Activated CD4-positive, alpha-beta T cell treated with anti-CD3 and anti-CD28 coated beads, Interleukin-2, amount 50 U/mL, for 4 hours (primary cell): ENCODE measurements around the gene PEA15.
A peak's percentile ranks its signal among the peaks of the same experiment; 100 is the strongest.

Experiments used
- DNase-seq, 2 experiments: peaks; one replicate each; pipeline ENCODE4 v3.0.0-alpha.2; 2020

Gene PEA15

GRCh38 chr1:160186246-160186645 is 18.9 kb upstream of the PEA15 start:
- DNase-seq: no peak

GRCh38 chr1:160186729-160187128 is 18.5 kb upstream of the PEA15 start:
- DNase-seq: no peak

GRCh38 chr1:160187407-160187806 is 17.8 kb upstream of the PEA15 start:
- no peak for DNase-seq

- no peak for DNase-seq
Measured at GRCh38 chr1:160188341-160188740, 16.8 kb upstream of the PEA15 start.

- DNase-seq: no peak
Measured at GRCh38 chr1:160189649-160190625, 15.2 kb upstream of the PEA15 start, which contains the start of gene CASQ1. Gene CASQ1, plus strand, starts transcription at chr1:160190575. Its CDS starts 177 bp downstream, at chr1:160190752.

DNA sequence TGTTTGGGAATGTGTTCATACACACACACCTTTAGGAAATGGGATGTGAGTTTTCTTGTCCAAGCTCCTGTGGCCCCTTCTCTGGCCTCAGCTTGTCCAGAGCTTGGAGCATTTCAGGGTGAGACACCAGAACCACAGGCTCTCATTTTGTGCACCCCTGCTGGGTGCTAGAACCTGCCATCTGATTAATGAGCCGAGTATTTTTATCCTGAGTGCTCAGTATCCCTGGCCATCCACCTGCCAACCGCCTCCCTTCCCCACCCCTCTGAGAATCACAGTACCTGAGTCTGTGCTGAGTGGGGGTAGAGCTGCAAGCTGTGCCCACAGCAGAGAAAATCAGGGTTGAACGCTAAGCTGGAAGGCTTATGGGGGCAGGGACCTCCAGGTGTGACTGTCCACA is 13.4 kb upstream of the PEA15 start:
- DNase-seq: no peak

DNA sequence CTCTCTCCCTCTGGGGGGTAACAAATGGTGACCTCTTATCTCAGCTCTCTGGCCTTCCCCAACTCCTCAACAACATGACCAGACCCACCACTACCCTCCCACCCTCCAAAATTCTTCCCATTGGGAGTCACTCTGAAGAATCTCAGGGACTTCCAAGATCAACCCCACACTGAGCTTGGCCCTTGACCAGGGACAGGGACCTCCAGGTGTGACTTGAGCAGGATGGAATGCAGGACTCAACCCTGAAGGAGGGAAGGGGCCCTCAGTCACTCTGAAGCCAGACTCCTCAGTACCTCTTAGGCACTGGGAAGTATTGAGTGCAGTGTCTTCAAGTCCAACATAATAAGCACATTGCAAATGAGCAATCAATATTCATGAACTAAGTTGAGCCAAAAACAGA is 12.9 kb upstream of the PEA15 start:
- no peak for DNase-seq

DNA sequence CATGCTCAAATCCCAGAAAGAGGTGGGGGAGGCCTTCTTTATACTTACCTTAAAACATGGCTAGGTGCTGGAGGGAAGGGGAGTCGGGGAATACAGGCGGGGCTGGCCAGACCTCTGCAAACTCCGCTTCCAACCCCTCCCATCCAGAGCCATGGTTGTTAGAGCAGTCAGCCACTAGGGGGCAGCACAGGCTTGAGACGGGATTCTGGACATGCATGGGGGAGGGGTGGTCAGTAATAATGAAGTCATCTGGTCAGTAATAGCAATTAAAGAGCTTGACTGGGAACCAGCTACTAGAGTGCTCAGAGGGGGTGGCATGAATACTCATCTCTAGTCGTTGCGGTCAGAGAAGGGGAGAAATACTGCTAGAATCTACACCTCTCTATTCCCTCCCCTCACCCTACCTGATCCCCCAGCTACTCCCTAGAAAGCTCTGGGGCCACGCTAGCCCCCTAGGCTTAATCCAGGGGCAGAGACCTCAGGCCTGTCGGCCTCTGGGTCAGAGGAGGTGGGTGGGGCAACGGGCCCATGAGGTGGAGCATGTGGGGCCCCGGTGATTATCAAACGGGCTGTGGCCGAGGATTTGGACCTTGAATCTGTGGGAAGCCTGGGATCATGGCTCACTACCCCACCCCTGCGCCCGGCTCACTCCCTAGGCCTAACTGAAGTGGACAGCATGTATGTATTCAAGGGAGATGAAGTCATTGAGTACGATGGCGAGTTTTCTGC is 11.9 kb upstream of the PEA15 start:
- peak; percentile 72 to 80 for DNase-seq

GRCh38 chr1:160193832-160194736 is 11.1 kb upstream of the PEA15 start:
- DNase-seq: no peak

DNA sequence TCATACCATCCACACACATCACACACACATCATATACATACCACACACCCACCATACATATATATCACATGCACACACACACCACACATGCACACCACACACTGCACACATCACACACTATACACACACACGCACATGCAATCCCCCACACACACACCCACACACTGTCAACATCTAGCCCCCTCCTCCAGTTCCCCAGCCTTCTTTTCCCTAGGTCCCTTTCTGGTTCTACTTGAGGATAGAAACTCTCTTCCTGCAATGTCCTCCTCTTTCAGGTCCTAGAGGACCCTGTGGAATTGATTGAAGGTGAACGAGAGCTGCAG is 10.5 kb upstream of the PEA15 start:
- DNase-seq: no peak

- DNase-seq: no peak
Measured at GRCh38 chr1:160196143-160196542, 9.0 kb upstream of the PEA15 start.

DNA sequence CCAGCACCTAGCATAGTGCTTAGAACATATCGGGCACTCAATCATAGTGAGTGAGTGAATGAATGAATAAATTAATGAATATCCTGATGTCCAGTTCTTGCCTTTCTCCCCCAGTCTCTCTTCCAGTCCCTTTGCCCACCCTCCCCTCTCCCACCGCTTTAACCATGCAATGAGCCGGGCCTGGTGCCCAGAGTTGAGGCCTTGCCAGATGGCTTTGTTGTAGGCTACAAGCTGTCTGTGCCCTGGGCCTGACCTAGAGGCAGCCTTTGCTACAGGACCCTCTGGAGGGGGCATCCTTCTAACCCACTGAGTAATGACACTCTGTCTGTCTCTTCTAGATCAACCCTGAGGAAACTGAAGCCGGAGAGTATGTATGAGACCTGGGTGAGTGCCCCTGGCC is 8.0 kb upstream of the PEA15 start:
- DNase-seq: no peak

DNA sequence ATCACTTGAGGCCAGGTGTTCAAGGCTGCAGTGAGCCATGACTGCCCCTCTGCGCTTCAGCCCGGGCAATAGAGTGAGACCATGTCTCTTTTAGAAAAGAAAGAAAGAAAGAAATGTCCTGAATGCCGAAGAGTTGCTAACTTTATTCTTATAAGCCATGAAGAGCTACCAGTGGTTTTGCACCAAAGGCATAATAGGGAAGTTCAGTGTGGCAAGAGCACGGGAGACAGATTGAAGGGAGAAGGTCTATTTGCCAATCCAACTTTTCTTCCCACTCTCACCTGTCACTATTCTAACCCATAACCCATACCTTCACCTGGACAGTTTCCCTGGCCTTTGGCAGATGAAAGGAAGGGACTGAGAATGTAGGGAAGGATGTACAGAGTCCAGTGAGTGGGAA is 4.4 kb upstream of the PEA15 start:
- DNase-seq: no peak

GRCh38 chr1:160204526-160205241 is 500 bp upstream of the PEA15 start:
- DNase-seq: no peak

GRCh38 chr1:160206036-160206389 is 829 bp downstream of the PEA15 start:
- DNase-seq: peak; percentile 53 to 64

DNA sequence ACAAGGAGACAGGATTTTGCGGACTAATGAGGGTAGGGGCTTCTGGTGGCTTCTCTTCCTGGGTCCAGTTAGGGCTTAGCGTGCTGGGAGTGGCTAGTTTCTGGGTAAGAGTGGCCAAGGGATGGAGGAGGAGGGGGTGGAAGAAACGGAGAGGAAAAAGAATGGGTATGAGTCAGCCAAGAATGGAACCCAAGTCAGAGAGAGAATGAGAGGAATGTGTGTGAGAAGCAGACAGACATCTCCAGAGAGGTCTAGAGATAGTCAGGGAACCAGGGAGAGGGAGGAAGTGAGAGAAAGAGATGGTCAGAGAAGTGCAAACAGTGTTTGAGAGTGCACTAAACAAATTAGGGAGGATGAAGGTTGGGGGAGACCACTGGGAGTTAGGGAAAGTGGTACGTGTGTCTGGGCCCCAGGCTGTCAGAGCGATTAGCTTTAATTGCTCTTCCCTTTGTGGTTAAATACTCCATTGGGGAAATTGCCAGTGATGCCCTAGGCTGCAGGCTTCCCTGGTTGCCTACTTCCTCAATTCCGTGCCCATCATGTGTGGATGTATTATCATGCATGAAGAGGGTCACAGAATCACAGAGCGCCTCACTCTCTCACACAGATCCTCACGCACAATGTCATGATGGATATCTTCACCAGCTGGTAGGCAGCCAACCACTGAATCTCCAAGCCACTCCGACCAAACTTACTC is 1.4 kb downstream of the PEA15 start:
- no peak for DNase-seq

DNA sequence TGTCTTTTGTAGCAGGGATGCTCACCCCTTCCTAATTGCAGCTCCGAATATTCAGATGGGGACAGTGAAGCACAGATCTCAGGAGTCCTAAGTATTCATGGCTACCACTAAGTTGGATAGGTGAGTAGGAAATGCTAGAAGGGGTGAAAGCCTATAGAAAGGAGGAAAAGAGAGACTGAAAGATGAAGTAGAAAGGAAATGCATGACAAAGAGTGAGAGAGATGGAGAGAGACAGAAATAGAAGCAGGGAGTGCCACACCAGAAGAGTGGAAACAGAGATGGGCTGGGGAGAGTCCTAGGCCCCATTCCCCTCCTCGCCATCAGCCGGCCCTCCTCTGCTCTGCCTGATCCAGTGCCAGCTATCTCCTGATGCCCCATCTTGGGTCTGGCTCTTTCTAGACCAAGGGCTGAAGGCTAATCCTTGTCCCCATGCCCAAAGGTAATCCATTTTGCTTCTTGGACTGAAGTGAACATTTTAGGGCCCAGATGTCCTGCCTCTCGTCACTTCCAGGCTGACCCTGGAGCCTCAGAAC is 2.0 kb downstream of the PEA15 start:
- DNase-seq: no peak

GRCh38 chr1:160207771-160208556 is 2.8 kb downstream of the PEA15 start:
- DNase-seq: no peak

DNA sequence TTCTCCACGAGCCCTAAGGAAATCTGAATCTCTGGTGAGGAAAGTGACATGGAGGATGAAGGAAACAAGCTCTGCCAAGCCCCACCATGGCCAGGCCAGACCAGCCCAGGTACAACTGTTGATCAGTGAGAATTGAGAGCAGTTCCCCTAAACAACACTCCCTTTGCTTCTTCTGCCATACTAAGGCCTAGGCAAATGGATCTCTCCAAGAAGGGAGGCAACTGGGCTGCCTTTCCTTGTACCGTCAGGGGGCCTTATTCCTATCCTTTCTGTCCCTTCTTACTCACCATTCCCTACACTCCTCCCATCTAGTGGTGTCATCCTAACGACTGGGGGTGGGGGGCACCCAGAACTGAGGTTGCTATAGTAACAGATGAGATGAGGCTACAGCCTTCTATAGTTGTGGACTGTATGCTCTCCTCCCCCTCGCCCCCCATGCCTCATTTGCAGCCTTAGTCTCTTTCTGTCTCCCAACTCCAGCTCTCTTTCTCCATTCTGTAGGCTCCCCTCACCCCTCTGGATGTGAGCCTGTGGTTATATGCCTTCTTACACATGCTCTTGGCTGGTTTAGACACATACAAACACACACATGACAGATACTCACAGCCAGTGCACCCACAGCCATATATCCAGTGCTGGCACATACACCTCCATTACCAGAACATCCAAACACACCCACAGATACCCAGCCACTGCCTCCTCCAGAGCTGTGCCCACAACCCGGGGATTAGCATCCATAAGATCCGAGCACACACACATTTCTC is 3.6 kb downstream of the PEA15 start:
- no peak for DNase-seq
